ENCODE measurements around the gene PNLDC1.
"Not testable (repeated sequence)": the region's sequence is repeated elsewhere in the genome, so short reads cannot be mapped to it uniquely, and the experiment has no call there.

The PNLDC1 gene

GRCh38 chr6:159836718-159837490, 36.8 kb downstream of the PNLDC1 start:
- Histone ChIP-seq H3K4me3 (ENCODE audit: low read depth, low read length) (no peak overlapping the region), H3K27ac (ENCODE audit: low read depth, low read length) (no peak overlapping the region), H3K27me3 (ENCODE audit: control insufficient read depth, insufficient read depth, low read length) (no peaks in the 10 kb centered on the region), H3K4me1 (ENCODE audit: control insufficient read depth, insufficient read depth, low read length) (peaks cover 16% of the 10 kb centered on the region), H3K9ac (ENCODE audit: low read length) (no peak overlapping the region), H3K36me3 (ENCODE audit: control insufficient read depth, insufficient read depth, low read length) (no peaks in the 10 kb centered on the region), H3K9me3 (ENCODE audit: control insufficient read depth, insufficient read depth, low read depth, low read length) (no peaks in the 10 kb centered on the region)

- Histone ChIP-seq H3K9me3 (ENCODE audit: control insufficient read depth, insufficient read depth, low read depth, low read length) (no peaks in the 10 kb centered on the region), H3K4me1 (ENCODE audit: control insufficient read depth, insufficient read depth, low read length) (peaks cover 15% of the 10 kb centered on the region), H3K9ac (ENCODE audit: low read length) (no peak overlapping the region), H3K36me3 (ENCODE audit: control insufficient read depth, insufficient read depth, low read length) (no peaks in the 10 kb centered on the region), H3K4me3 (ENCODE audit: low read depth, low read length) (no peak overlapping the region), H3K27ac (ENCODE audit: low read depth, low read length) (no peak overlapping the region), H3K27me3 (ENCODE audit: control insufficient read depth, insufficient read depth, low read length) (no peaks in the 10 kb centered on the region)
Measured at GRCh38 chr6:159837511-159837910, 37.4 kb downstream of the PNLDC1 start.

GRCh38 chr6:159838020-159838744, 38.1 kb downstream of the PNLDC1 start:
- no peaks in the 10 kb centered on the region for H3K9me3 ChIP-seq (ENCODE audit: control insufficient read depth, insufficient read depth, low read depth, low read length)
- no peaks in the 10 kb centered on the region for H3K36me3 ChIP-seq (ENCODE audit: control insufficient read depth, insufficient read depth, low read length)
- H3K4me3 ChIP-seq (ENCODE audit: low read depth, low read length): no peak overlapping the region
- H3K9ac ChIP-seq (ENCODE audit: low read length): no peak overlapping the region
- H3K4me1 ChIP-seq (ENCODE audit: control insufficient read depth, insufficient read depth, low read length): peaks cover 15% of the 10 kb centered on the region
- H3K27me3 ChIP-seq (ENCODE audit: control insufficient read depth, insufficient read depth, low read length): no peaks in the 10 kb centered on the region
- no peak overlapping the region for H3K27ac ChIP-seq (ENCODE audit: low read depth, low read length)

- Histone ChIP-seq H3K4me1 (ENCODE audit: control insufficient read depth, insufficient read depth, low read length) (peaks cover 6% of the 10 kb centered on the region; the same call in 1 of the 2 replicates), H3K9ac (ENCODE audit: low read length) (no peak overlapping the region), H3K27ac (ENCODE audit: low read depth, low read length) (no peak overlapping the region), H3K4me3 (ENCODE audit: low read depth, low read length) (no peak overlapping the region), H3K36me3 (ENCODE audit: control insufficient read depth, insufficient read depth, low read length) (no peaks in the 10 kb centered on the region), H3K27me3 (ENCODE audit: control insufficient read depth, insufficient read depth, low read length) (no peaks in the 10 kb centered on the region), H3K9me3 (ENCODE audit: control insufficient read depth, insufficient read depth, low read depth, low read length) (no peaks in the 10 kb centered on the region)
Measured at GRCh38 chr6:159842035-159842434, 42.0 kb downstream of the PNLDC1 start.

- H3K36me3 ChIP-seq (ENCODE audit: control insufficient read depth, insufficient read depth, low read length): no peaks in the 10 kb centered on the region
- H3K27me3 ChIP-seq (ENCODE audit: control insufficient read depth, insufficient read depth, low read length): no peaks in the 10 kb centered on the region
- no peaks in the 10 kb centered on the region for H3K4me1 ChIP-seq (ENCODE audit: control insufficient read depth, insufficient read depth, low read length)
- H3K27ac ChIP-seq (ENCODE audit: low read depth, low read length): no peak overlapping the region
- no peak overlapping the region for H3K4me3 ChIP-seq (ENCODE audit: low read depth, low read length)
- no peak overlapping the region for H3K9ac ChIP-seq (ENCODE audit: low read length)
- H3K9me3 ChIP-seq (ENCODE audit: control insufficient read depth, insufficient read depth, low read depth, low read length): peaks cover 14% of the 10 kb centered on the region
Measured at GRCh38 chr6:159844737-159845645, 44.9 kb downstream of the PNLDC1 start.

GRCh38 chr6:159848552-159848951, 48.5 kb downstream of the PNLDC1 start:
- peaks cover 14% of the 10 kb centered on the region for H3K9me3 ChIP-seq (ENCODE audit: control insufficient read depth, insufficient read depth, low read depth, low read length)
- H3K9ac ChIP-seq (ENCODE audit: low read length); H3K4me3 ChIP-seq (ENCODE audit: low read depth, low read length); H3K36me3 ChIP-seq (ENCODE audit: control insufficient read depth, insufficient read depth, low read length); H3K27ac ChIP-seq (ENCODE audit: low read depth, low read length); H3K4me1 ChIP-seq (ENCODE audit: control insufficient read depth, insufficient read depth, low read length); H3K27me3 ChIP-seq (ENCODE audit: control insufficient read depth, insufficient read depth, low read length): not testable (repeated sequence)

- H3K4me1 ChIP-seq (ENCODE audit: control insufficient read depth, insufficient read depth, low read length); H3K4me3 ChIP-seq (ENCODE audit: low read depth, low read length); H3K36me3 ChIP-seq (ENCODE audit: control insufficient read depth, insufficient read depth, low read length); H3K9ac ChIP-seq (ENCODE audit: low read length); H3K27ac ChIP-seq (ENCODE audit: low read depth, low read length); H3K27me3 ChIP-seq (ENCODE audit: control insufficient read depth, insufficient read depth, low read length): not testable (repeated sequence)
- H3K9me3 ChIP-seq (ENCODE audit: control insufficient read depth, insufficient read depth, low read depth, low read length): peaks cover 14% of the 10 kb centered on the region
Measured at GRCh38 chr6:159849851-159850250, 49.8 kb downstream of the PNLDC1 start.

- Histone ChIP-seq H3K27ac (ENCODE audit: low read depth, low read length) (no peak overlapping the region), H3K4me1 (ENCODE audit: control insufficient read depth, insufficient read depth, low read length) (no peaks in the 10 kb centered on the region), H3K9me3 (ENCODE audit: control insufficient read depth, insufficient read depth, low read depth, low read length) (peaks cover 10% of the 10 kb centered on the region), H3K4me3 (ENCODE audit: low read depth, low read length) (no peak overlapping the region), H3K36me3 (ENCODE audit: control insufficient read depth, insufficient read depth, low read length) (no peaks in the 10 kb centered on the region), H3K27me3 (ENCODE audit: control insufficient read depth, insufficient read depth, low read length) (no peaks in the 10 kb centered on the region), H3K9ac (ENCODE audit: low read length) (no peak overlapping the region)
Measured at GRCh38 chr6:159852877-159853276, 52.8 kb downstream of the PNLDC1 start.

- H3K36me3 ChIP-seq (ENCODE audit: control insufficient read depth, insufficient read depth, low read length): no peaks in the 10 kb centered on the region
- H3K27me3 ChIP-seq (ENCODE audit: control insufficient read depth, insufficient read depth, low read length): no peaks in the 10 kb centered on the region
- H3K27ac ChIP-seq (ENCODE audit: low read depth, low read length): no peak overlapping the region
- peaks cover 7% of the 10 kb centered on the region for H3K9me3 ChIP-seq (ENCODE audit: control insufficient read depth, insufficient read depth, low read depth, low read length)
- no peaks in the 10 kb centered on the region for H3K4me1 ChIP-seq (ENCODE audit: control insufficient read depth, insufficient read depth, low read length)
- H3K4me3 ChIP-seq (ENCODE audit: low read depth, low read length): no peak overlapping the region
- H3K9ac ChIP-seq (ENCODE audit: low read length): no peak overlapping the region
Measured at GRCh38 chr6:159853754-159854153, 53.7 kb downstream of the PNLDC1 start.

- H3K4me1 ChIP-seq (ENCODE audit: control insufficient read depth, insufficient read depth, low read length): no peaks in the 10 kb centered on the region
- H3K36me3 ChIP-seq (ENCODE audit: control insufficient read depth, insufficient read depth, low read length): no peaks in the 10 kb centered on the region
- H3K4me3 ChIP-seq (ENCODE audit: low read depth, low read length): no peak overlapping the region
- no peak overlapping the region for H3K27ac ChIP-seq (ENCODE audit: low read depth, low read length)
- H3K27me3 ChIP-seq (ENCODE audit: control insufficient read depth, insufficient read depth, low read length): no peaks in the 10 kb centered on the region
- H3K9ac ChIP-seq (ENCODE audit: low read length): no peak overlapping the region
- no peaks in the 10 kb centered on the region for H3K9me3 ChIP-seq (ENCODE audit: control insufficient read depth, insufficient read depth, low read depth, low read length)
Measured at GRCh38 chr6:159854959-159855358, 54.9 kb downstream of the PNLDC1 start.

- Histone ChIP-seq H3K4me1 (ENCODE audit: control insufficient read depth, insufficient read depth, low read length) (no peaks in the 10 kb centered on the region), H3K9ac (ENCODE audit: low read length) (no peak overlapping the region), H3K27ac (ENCODE audit: low read depth, low read length) (no peak overlapping the region), H3K9me3 (ENCODE audit: control insufficient read depth, insufficient read depth, low read depth, low read length) (no peaks in the 10 kb centered on the region), H3K36me3 (ENCODE audit: control insufficient read depth, insufficient read depth, low read length) (no peaks in the 10 kb centered on the region), H3K4me3 (ENCODE audit: low read depth, low read length) (no peak overlapping the region), H3K27me3 (ENCODE audit: control insufficient read depth, insufficient read depth, low read length) (no peaks in the 10 kb centered on the region)
Measured at GRCh38 chr6:159858259-159858658, 58.2 kb downstream of the PNLDC1 start.

Data from HUES6 (cell line).